Vagina (tissue), 2 donors: ENCODE results near the gene OXA1L. TPM values are rescaled to one million over a fixed set of nuclear protein-coding genes. Genes with fewer than 3 reads are reported as not detected.

ENCODE experiments used
- DNase-seq, 2 donors: peaks; one replicate each; pipeline ENCODE4 v3.0.0-alpha.2; 2017; ENCODE audit errors: extremely low spot score in 2 of 2
- H3K27ac ChIP-seq: fragments of 200-600 bp; sonication (generic); one replicate; pipeline ENCODE4 v1.5.1; 2019
- H3K27me3 ChIP-seq: fragments of 200-600 bp; sonication (generic); one replicate; pipeline ENCODE4 v1.5.1; 2019
- H3K36me3 ChIP-seq, 2 donors: fragments of 200-600 bp; sonication (generic); one replicate each; pipeline ENCODE4 v1.5.1; 2017 to 2019
- H3K4me1 ChIP-seq: fragments of 200-600 bp; sonication (generic); one replicate; pipeline ENCODE4 v1.5.1; 2019
- H3K4me3 ChIP-seq, 2 donors: fragments of 200-600 bp; sonication (generic); 1 replicate in 1 of 2; 2 replicates in 1 of 2; pipeline ENCODE4 v1.5.1; 2016 to 2019
- H3K9me3 ChIP-seq: fragments of 200-600 bp; sonication (generic); one replicate; pipeline ENCODE4 v1.5.1; 2019
- CTCF ChIP-seq, 3 experiments: fragments of 450-650 bp in 2 of 3; fragments of 200-600 bp in 1 of 3; sonication (generic) in 1 of 3; IDR thresholded peaks; one replicate each; pipeline ENCODE4 v1.5.1; 2017 to 2019; ENCODE audit warnings: antibody characterized with exemption in 3 of 3, mild to moderate bottlenecking in 2 of 3, moderate library complexity in 2 of 3
- POLR2A ChIP-seq, 2 donors: fragments of 450-650 bp; IDR thresholded peaks; one replicate each; pipeline ENCODE4 v1.6.1; 2017; ENCODE audit warnings: antibody characterized with exemption in 2 of 2, mild to moderate bottlenecking in 2 of 2, moderate library complexity in 2 of 2
- POLR2AphosphoS5 ChIP-seq, 2 donors: sonication (generic); formaldehyde crosslinking; IDR thresholded peaks; one replicate each; pipeline ENCODE4 v1.9.0; 2017; ENCODE audit warnings: antibody characterized with exemption in 2 of 2, mild to moderate bottlenecking in 2 of 2, low read depth in 1 of 2; ENCODE audit not compliant: insufficient read depth in 1 of 2
- intact Hi-C: fragments of 100-400 bp; cut with DNase I; formaldehyde crosslinking; loops from one replicate; pipeline ENCODE4 v1.15.1; 2023
- total RNA-seq: library from RNA; depleted of rRNA; stranded (reverse); fragments of >200 nt; gene quantifications from one replicate; pipeline ENCODE4 v1.2.3, GENCODE V29; 2016

OXA1L gene
- total RNA-seq, 1 donor from 2014 or later = 90.8 TPM

DNA sequence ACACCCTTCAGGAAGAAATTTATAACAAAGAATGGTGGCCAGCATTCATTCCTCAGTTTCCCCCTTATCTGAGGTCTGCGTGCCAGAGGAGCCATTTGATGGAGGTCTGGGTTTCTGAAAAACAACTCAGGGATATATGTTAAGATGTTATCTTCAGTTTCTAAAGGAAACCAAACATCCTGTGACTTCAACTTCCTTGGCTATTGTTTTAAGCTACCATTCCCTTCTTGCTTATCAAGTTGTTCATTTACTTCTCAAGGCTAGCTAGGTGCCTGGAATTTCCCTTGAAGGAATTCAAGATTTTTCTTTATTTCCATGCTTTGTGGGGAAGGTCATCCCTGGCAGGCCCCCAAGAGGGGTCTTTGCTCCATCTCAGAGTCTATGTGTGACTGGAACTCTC is 27.1 kb upstream of the OXA1L start:
- no peak for DNase-seq
- TF ChIP-seq CTCF (IDR thresholded peaks at IDR 0.05) (no peak), POLR2AphosphoS5 (IDR thresholded peaks at IDR 0.05; ENCODE audit: insufficient read depth in 1 of 2, low read depth in 1 of 2) (no peak), POLR2A (IDR thresholded peaks at IDR 0.05) (no peak)
- H3K27ac ChIP-seq = no peak overlapping the region

DNA sequence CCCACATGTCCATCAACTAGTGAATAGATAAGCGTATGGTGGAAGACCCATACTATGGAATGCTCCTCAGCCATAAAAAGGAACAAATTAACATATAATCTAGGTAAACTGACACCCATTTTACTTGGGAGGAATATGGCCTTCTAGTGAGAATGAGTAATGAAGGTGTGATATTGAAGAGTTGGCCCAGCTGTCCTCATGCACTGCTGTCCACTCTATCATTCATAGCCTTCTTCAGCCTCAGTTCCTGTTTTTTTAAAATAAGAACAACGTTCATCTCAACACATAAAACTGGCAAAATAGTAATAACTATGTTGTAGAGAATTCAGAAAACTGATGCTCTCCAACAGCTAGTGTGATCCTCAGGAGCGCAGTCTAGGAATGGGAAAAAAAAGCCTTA is 26.5 kb upstream of the OXA1L start:
- H3K4me1 ChIP-seq = no peaks in the 10 kb centered on the region
- intact Hi-C loops = no loop called here
- H3K9me3 ChIP-seq = no peaks in the 10 kb centered on the region
- no peak overlapping the region for H3K4me3 ChIP-seq
- no peaks in the 10 kb centered on the region for H3K27me3 ChIP-seq
- no peaks in the 10 kb centered on the region for H3K36me3 ChIP-seq
- no peak for DNase-seq
- H3K27ac ChIP-seq = no peak overlapping the region
- TF ChIP-seq POLR2A (IDR thresholded peaks at IDR 0.05) = no peak
- no peak for TF ChIP-seq POLR2AphosphoS5 (IDR thresholded peaks at IDR 0.05; ENCODE audit: insufficient read depth in 1 of 2, low read depth in 1 of 2)
- no peak for TF ChIP-seq CTCF (IDR thresholded peaks at IDR 0.05)

More for the DNA sequence above, 27.1 kb upstream of the OXA1L start:
- H3K27me3 ChIP-seq = no peaks in the 10 kb centered on the region
- H3K36me3 ChIP-seq = no peaks in the 10 kb centered on the region
- H3K4me3 ChIP-seq = no peak overlapping the region
- no peaks in the 10 kb centered on the region for H3K4me1 ChIP-seq
- no peaks in the 10 kb centered on the region for H3K9me3 ChIP-seq
- intact Hi-C loops = no loop called here

DNA sequence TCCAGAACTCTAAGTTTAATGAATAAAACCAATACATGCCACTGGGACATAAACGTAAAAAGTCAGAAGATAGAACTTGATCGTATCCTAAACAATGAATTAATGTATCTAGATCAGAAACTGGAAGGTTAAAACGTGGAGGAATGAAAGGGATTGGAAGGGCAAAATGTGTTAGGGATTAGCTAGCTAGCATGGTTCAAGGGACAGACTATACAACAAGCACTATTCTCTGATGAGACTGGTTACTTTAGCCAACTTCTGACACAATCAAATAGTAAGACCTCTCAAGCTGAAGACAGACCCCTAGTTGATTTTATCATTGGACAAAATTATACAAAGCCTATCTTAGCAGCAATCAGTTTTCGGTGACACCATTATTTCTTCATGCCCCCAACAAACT is 18.7 kb upstream of the OXA1L start:
- intact Hi-C loops = no loop called here

GRCh38 chr14:22748206-22748605 is 18.3 kb upstream of the OXA1L start:
- Histone ChIP-seq H3K27ac (no peak overlapping the region), H3K4me3 (no peak overlapping the region), H3K27me3 (no peaks in the 10 kb centered on the region), H3K4me1 (no peaks in the 10 kb centered on the region), H3K36me3 (no peaks in the 10 kb centered on the region), H3K9me3 (no peaks in the 10 kb centered on the region)
- TF ChIP-seq CTCF (IDR thresholded peaks at IDR 0.05) (no peak), POLR2A (IDR thresholded peaks at IDR 0.05) (no peak), POLR2AphosphoS5 (IDR thresholded peaks at IDR 0.05; ENCODE audit: insufficient read depth in 1 of 2, low read depth in 1 of 2) (no peak)
- no peak for DNase-seq
- intact Hi-C loops = no loop called here

More for the DNA sequence above, 18.7 kb upstream of the OXA1L start:
- Histone ChIP-seq H3K4me1 (no peaks in the 10 kb centered on the region), H3K4me3 (no peak overlapping the region), H3K27me3 (no peaks in the 10 kb centered on the region), H3K36me3 (no peaks in the 10 kb centered on the region), H3K27ac (no peak overlapping the region), H3K9me3 (no peaks in the 10 kb centered on the region)
- DNase-seq = no peak
- TF ChIP-seq POLR2AphosphoS5 (IDR thresholded peaks at IDR 0.05; ENCODE audit: insufficient read depth in 1 of 2, low read depth in 1 of 2) (no peak), POLR2A (IDR thresholded peaks at IDR 0.05) (no peak), CTCF (IDR thresholded peaks at IDR 0.05) (no peak)

DNA sequence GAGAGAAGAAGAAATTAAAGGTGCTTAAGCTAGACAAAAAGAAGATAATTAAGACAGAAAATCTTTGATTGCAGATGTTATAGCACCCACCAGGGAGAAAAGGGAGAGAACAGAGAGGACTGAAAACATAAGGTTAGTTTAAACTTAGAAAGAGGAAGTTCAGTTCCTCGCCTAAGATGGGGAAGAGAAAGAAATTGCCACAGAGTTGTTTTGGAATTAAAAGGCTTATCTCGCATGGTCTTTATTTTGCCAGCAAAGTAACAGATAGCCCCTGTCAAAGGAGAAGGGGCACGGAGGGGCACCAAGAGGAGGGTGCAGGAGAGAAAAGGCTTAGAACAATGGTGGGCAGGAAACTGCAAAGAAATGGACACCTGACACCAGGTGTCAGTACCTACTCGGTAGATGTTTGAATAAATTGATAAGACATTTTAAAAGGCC is 17.8 kb upstream of the OXA1L start:
- H3K4me1 ChIP-seq = no peaks in the 10 kb centered on the region
- intact Hi-C loops = no loop called here
- DNase-seq = no peak
- no peak overlapping the region for H3K27ac ChIP-seq
- H3K4me3 ChIP-seq = no peak overlapping the region
- no peaks in the 10 kb centered on the region for H3K27me3 ChIP-seq
- no peaks in the 10 kb centered on the region for H3K9me3 ChIP-seq
- TF ChIP-seq POLR2AphosphoS5 (IDR thresholded peaks at IDR 0.05; ENCODE audit: insufficient read depth in 1 of 2, low read depth in 1 of 2) (no peak), POLR2A (IDR thresholded peaks at IDR 0.05) (no peak), CTCF (IDR thresholded peaks at IDR 0.05) (no peak)
- H3K36me3 ChIP-seq = no peaks in the 10 kb centered on the region
